ENCODE results near the gene ATP2C1. TPM values are rescaled to one million over a fixed set of nuclear protein-coding genes. Genes with fewer than 3 reads are reported as not detected.

ATP2C1 gene
- total RNA-seq, 2 donors from 2014 or later: 76.8 to 81.3 TPM

- Mint-ChIP-seq H3K27ac (no peak overlapping the region), H3K9me3 (no peaks in the 10 kb centered on the region), H3K27me3 (ENCODE audit: insufficient read depth) (no peaks in the 10 kb centered on the region), H3K4me1 (peaks cover 37% of the 10 kb centered on the region), H3K4me3 (no peak overlapping the region), H3K36me3 (ENCODE audit: low read depth) (peaks cover 12% of the 10 kb centered on the region)
- Histone ChIP-seq H3K27ac (ENCODE audit: low read depth, low read length) (no peak overlapping the region), H3K9ac (ENCODE audit: extremely low read depth, low read length, poor library complexity, severe bottlenecking) (no peak overlapping the region), H3K36me3 (ENCODE audit: control insufficient read depth, insufficient read depth, low read length) (peaks cover 28% of the 10 kb centered on the region), H3K9me3 (ENCODE audit: control insufficient read depth, low read length) (no peaks in the 10 kb centered on the region), H3K27me3 (ENCODE audit: control insufficient read depth, insufficient read depth, low read length, poor library complexity, severe bottlenecking) (no peaks in the 10 kb centered on the region), H3K4me1 (ENCODE audit: control insufficient read depth, insufficient read depth, low read length) (peaks cover 6% of the 10 kb centered on the region), H3K4me3 (ENCODE audit: low read length) (no peak overlapping the region)
- TF ChIP-seq, protein P1, sequence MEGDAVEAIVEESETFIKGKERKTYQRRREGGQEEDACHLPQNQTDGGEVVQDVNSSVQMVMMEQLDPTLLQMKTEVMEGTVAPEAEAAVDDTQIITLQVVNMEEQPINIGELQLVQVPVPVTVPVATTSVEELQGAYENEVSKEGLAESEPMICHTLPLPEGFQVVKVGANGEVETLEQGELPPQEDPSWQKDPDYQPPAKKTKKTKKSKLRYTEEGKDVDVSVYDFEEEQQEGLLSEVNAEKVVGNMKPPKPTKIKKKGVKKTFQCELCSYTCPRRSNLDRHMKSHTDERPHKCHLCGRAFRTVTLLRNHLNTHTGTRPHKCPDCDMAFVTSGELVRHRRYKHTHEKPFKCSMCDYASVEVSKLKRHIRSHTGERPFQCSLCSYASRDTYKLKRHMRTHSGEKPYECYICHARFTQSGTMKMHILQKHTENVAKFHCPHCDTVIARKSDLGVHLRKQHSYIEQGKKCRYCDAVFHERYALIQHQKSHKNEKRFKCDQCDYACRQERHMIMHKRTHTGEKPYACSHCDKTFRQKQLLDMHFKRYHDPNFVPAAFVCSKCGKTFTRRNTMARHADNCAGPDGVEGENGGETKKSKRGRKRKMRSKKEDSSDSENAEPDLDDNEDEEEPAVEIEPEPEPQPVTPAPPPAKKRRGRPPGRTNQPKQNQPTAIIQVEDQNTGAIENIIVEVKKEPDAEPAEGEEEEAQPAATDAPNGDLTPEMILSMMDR (conservative IDR thresholded peaks at IDR 0.05): no peak
- DNase-seq: no peak
- 94% methylated on average over 1 of the region's 1 CpG; no CpG with 5 or more reads in 1 of the 2 experiments for WGBS, 2 experiments (ENCODE audit: insufficient coverage in 1 of 2, insufficient read length in 1 of 2)
These were observed 40.0 kb downstream of the ATP2C1 start for GRCh38 chr3:130933801-130934345.

DNA sequence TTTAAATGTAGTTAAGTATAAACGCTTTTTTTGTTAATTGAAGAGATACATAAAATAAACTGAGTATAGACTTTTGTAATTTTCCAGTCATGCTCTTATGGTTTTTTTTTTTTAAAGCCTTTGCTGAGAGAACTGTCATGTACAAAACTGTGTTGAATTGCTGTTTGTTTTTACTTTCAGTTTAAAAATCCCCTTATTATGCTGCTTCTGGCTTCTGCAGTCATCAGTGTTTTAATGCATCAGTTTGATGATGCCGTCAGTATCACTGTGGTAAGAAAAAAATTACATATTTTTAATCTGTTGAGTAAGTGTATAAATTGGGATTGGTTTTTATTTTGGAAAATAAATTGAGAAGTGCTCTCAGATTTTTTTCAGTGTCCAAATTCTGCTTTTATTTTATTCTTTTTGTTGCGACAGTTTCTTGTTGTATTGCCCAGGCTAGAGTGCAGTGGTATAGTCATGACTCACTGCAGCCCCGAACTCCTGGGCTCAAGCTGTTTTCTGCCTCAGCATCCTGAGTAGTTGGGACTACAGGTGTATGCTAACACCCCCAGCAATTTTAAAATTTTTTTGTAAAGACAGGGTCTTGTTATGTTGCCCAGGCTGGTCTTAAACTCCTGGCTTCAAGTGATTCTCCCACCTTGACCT is 40.7 kb downstream of the ATP2C1 start:
- Mint-ChIP-seq H3K4me1 (peaks cover 36% of the 10 kb centered on the region), H3K9me3 (no peaks in the 10 kb centered on the region), H3K4me3 (no peak overlapping the region), H3K36me3 (ENCODE audit: low read depth) (peaks cover 12% of the 10 kb centered on the region), H3K27ac (no peak overlapping the region), H3K27me3 (ENCODE audit: insufficient read depth) (no peaks in the 10 kb centered on the region)
- Histone ChIP-seq H3K4me1 (ENCODE audit: control insufficient read depth, insufficient read depth, low read length) (peaks cover 6% of the 10 kb centered on the region), H3K9ac (ENCODE audit: extremely low read depth, low read length, poor library complexity, severe bottlenecking) (no peak overlapping the region), H3K27ac (ENCODE audit: low read depth, low read length) (no peak overlapping the region), H3K4me3 (ENCODE audit: low read length) (no peak overlapping the region), H3K36me3 (ENCODE audit: control insufficient read depth, insufficient read depth, low read length) (peaks cover 28% of the 10 kb centered on the region), H3K9me3 (ENCODE audit: control insufficient read depth, low read length) (no peaks in the 10 kb centered on the region), H3K27me3 (ENCODE audit: control insufficient read depth, insufficient read depth, low read length, poor library complexity, severe bottlenecking) (no peaks in the 10 kb centered on the region)
- DNase-seq: no peak
- WGBS, 2 experiments (ENCODE audit: insufficient coverage in 1 of 2, insufficient read length in 1 of 2): 97 to 100% methylated on average over 3 to 4 of the region's 4 CpGs
- TF ChIP-seq, protein P1 (conservative IDR thresholded peaks at IDR 0.05): no peak

GRCh38 chr3:130935761-130936492 is 42.0 kb downstream of the ATP2C1 start:
- H3K4me1 ChIP-seq (ENCODE audit: control insufficient read depth, insufficient read depth, low read length): no peaks in the 10 kb centered on the region
- Mint-ChIP-seq H3K4me1 (peaks cover 32% of the 10 kb centered on the region), H3K27me3 (ENCODE audit: insufficient read depth) (no peaks in the 10 kb centered on the region), H3K36me3 (ENCODE audit: low read depth) (peaks cover 16% of the 10 kb centered on the region), H3K27ac (no peak overlapping the region), H3K9me3 (no peaks in the 10 kb centered on the region), H3K4me3 (no peak overlapping the region)
- H3K36me3 ChIP-seq (ENCODE audit: control insufficient read depth, insufficient read depth, low read length): peaks cover 27% of the 10 kb centered on the region
- H3K9ac ChIP-seq (ENCODE audit: extremely low read depth, low read length, poor library complexity, severe bottlenecking): no peak overlapping the region
- DNase-seq: no peak
- no peak overlapping the region for H3K4me3 ChIP-seq (ENCODE audit: low read length)
- H3K27ac ChIP-seq (ENCODE audit: low read depth, low read length): no peak overlapping the region
- 91 to 100% methylated on average over 3 to 4 of the region's 4 CpGs for WGBS, 2 experiments (ENCODE audit: insufficient coverage in 1 of 2, insufficient read length in 1 of 2)
- TF ChIP-seq, protein P1 (conservative IDR thresholded peaks at IDR 0.05): no peak
- H3K27me3 ChIP-seq (ENCODE audit: control insufficient read depth, insufficient read depth, low read length, poor library complexity, severe bottlenecking): no peaks in the 10 kb centered on the region
- H3K9me3 ChIP-seq (ENCODE audit: control insufficient read depth, low read length): no peaks in the 10 kb centered on the region

Measured in endodermal cell (in vitro differentiated cells).